Liver (tissue), 9 donors: ENCODE data around the gene TNFRSF11A. TPM values are rescaled to one million over a fixed set of nuclear protein-coding genes. Genes with fewer than 3 reads are reported as not detected.

Experiments
- DNase-seq: peaks from one replicate; pipeline ENCODE4 v3.0.0-alpha.2; 2017; ENCODE audit warnings: low spot score
- H3K27ac ChIP-seq, 2 donors: one replicate each; pipeline ENCODE4 v1.7.0; 2013; ENCODE audit warnings: inconsistent platforms in 2 of 2, low read length in 2 of 2, control low read depth in 1 of 2, low read depth in 1 of 2, mild to moderate bottlenecking in 1 of 2
- H3K27me3 ChIP-seq, 4 donors: one replicate each; pipeline versions ENCODE4 v1.6.1 to v1.7.0; 2013; ENCODE audit warnings: low read length in 3 of 4, inconsistent platforms in 1 of 4, mild to moderate bottlenecking in 1 of 4, moderate library complexity in 1 of 4; ENCODE audit not compliant: control insufficient read depth in 4 of 4, insufficient read depth in 4 of 4
- H3K36me3 ChIP-seq, 4 donors: one replicate each; pipeline versions ENCODE4 v1.6.1 to v1.7.0; 2013; ENCODE audit warnings: low read length in 3 of 4, mild to moderate bottlenecking in 3 of 4, low read depth in 1 of 4, moderate library complexity in 1 of 4; ENCODE audit not compliant: control insufficient read depth in 4 of 4, insufficient read depth in 3 of 4
- H3K4me1 ChIP-seq, 4 donors: one replicate each; pipeline versions ENCODE4 v1.6.1 to v1.7.0; 2013; ENCODE audit warnings: low read length in 3 of 4, mild to moderate bottlenecking in 3 of 4, moderate library complexity in 1 of 4; ENCODE audit not compliant: control insufficient read depth in 4 of 4, insufficient read depth in 4 of 4
- H3K4me3 ChIP-seq, 3 donors: one replicate each; pipeline versions ENCODE4 v1.6.1 to v1.7.0; 2013; ENCODE audit warnings: low read length in 3 of 3, control low read depth in 1 of 3, low read depth in 1 of 3, mild to moderate bottlenecking in 1 of 3
- H3K9ac ChIP-seq, 2 donors: one replicate each; pipeline ENCODE4 v1.7.0; 2013; ENCODE audit warnings: low read length in 2 of 2, mild to moderate bottlenecking in 2 of 2, moderate library complexity in 2 of 2, control low read depth in 1 of 2, low read depth in 1 of 2
- H3K9me3 ChIP-seq, 4 donors: one replicate each; pipeline versions ENCODE4 v1.6.1 to v1.7.0; 2013; ENCODE audit warnings: low read length in 3 of 4; ENCODE audit not compliant: control insufficient read depth in 4 of 4
- EGR1 ChIP-seq, 2 donors: IDR thresholded peaks; 2 replicates each; pipeline ENCODE4 v1.6.1; 2016 to 2018; ENCODE audit warnings: antibody characterized with exemption in 2 of 2, low read depth in 2 of 2
- FOXA1 ChIP-seq: IDR thresholded peaks from 2 replicates; pipeline ENCODE4 v1.6.1; 2016; ENCODE audit warnings: antibody characterized with exemption
- FOXA2 ChIP-seq: IDR thresholded peaks from 2 replicates; pipeline ENCODE4 v1.6.1; 2016; ENCODE audit warnings: antibody characterized with exemption
- GABPA ChIP-seq, 2 donors: IDR thresholded peaks in 1 of 2; conservative IDR thresholded peaks in 1 of 2; 2 replicates each; pipeline ENCODE4 v1.6.1; 2016; ENCODE audit warnings: antibody characterized with exemption in 2 of 2, mild to moderate bottlenecking in 1 of 2, moderate library complexity in 1 of 2
- HNF4A ChIP-seq, 2 donors: conservative IDR thresholded peaks; 2 replicates each; pipeline ENCODE4 v1.6.1; 2016; ENCODE audit warnings: antibody characterized with exemption in 2 of 2, mild to moderate bottlenecking in 2 of 2
- HNF4G ChIP-seq: IDR thresholded peaks from 2 replicates; pipeline ENCODE4 v1.6.1; 2016; ENCODE audit warnings: antibody characterized with exemption
- JUND ChIP-seq, 2 donors: IDR thresholded peaks; 2 replicates each; pipeline ENCODE4 v1.6.1; 2016; ENCODE audit warnings: antibody characterized with exemption in 2 of 2
- NR2F2 ChIP-seq: IDR thresholded peaks from 2 replicates; pipeline ENCODE4 v1.6.1; 2016; ENCODE audit warnings: antibody characterized with exemption
- RAD21 ChIP-seq, 2 donors: IDR thresholded peaks; 2 replicates each; pipeline ENCODE4 v1.6.1; 2016; ENCODE audit warnings: antibody characterized with exemption in 2 of 2, mild to moderate bottlenecking in 2 of 2
- RXRA ChIP-seq, 2 donors: IDR thresholded peaks; 2 replicates each; pipeline ENCODE4 v1.6.1; 2017 to 2018; ENCODE audit warnings: antibody characterized with exemption in 2 of 2, mild to moderate bottlenecking in 1 of 2
- SP1 ChIP-seq: IDR thresholded peaks from 2 replicates; pipeline ENCODE4 v1.6.1; 2018; ENCODE audit warnings: antibody characterized with exemption, mild to moderate bottlenecking
- TAF1 ChIP-seq: conservative IDR thresholded peaks from 2 replicates; pipeline ENCODE4 v1.6.1; 2016; ENCODE audit warnings: antibody characterized with exemption, mild to moderate bottlenecking
- YY1 ChIP-seq: IDR thresholded peaks from 2 replicates; pipeline ENCODE4 v1.6.1; 2016; ENCODE audit warnings: antibody characterized with exemption, mild to moderate bottlenecking
- WGBS: extraction: QIAGEN DNeasy Blood & Tissue Kit; methylation state at CpG from one replicate; pipeline ENCODE4 v1.1.7; 2013; 5-methylcytosine and 5-hydroxymethylcytosine counted together
- polyA plus RNA-seq, 2 donors: library from polyadenylated mRNA; stranded (reverse) in 1 of 2; unstranded in 1 of 2; fragments of 200-250 nt in 1 of 2; fragments of >200 nt in 1 of 2; fragmentation: Nextera tagmentation in 1 of 2; extraction: Ambion mirVana in 1 of 2; gene quantifications; one replicate each; pipeline versions ENCODE4 v1.2.1 to v1.2.3, GENCODE V29; 2013 to 2015
- total RNA-seq, 2 donors: library from RNA; depleted of rRNA; stranded (reverse); fragments of >200 nt; gene quantifications; one replicate each; pipeline ENCODE4 v1.2.3, GENCODE V29; 2014
- TF ChIP-seq, protein P1 (sequence below): IDR thresholded peaks from 2 replicates; pipeline ENCODE4 v1.6.1; 2016; ENCODE audit warnings: antibody characterized with exemption
- TF ChIP-seq, protein P2 (sequence below): IDR thresholded peaks from 2 replicates; pipeline ENCODE4 v1.6.1; 2016; ENCODE audit warnings: antibody characterized with exemption
- TF ChIP-seq, protein P3 (sequence below): fragments of 150-350 bp; IDR thresholded peaks from 2 replicates; pipeline ENCODE4 v1.5.1; 2017; ENCODE audit warnings: improper control_type of control experiment, low read depth, low read length; ENCODE audit not compliant: missing input control
- TF ChIP-seq, protein P4 (sequence below): IDR thresholded peaks from 2 replicates; pipeline ENCODE4 v1.6.1; 2016; ENCODE audit warnings: antibody characterized with exemption
- TF ChIP-seq, protein P5 (sequence below): IDR thresholded peaks from 2 replicates; pipeline ENCODE4 v1.6.1; 2016; ENCODE audit warnings: antibody characterized with exemption, mild to moderate bottlenecking
- donor health status: healthy.
- donor health status: healthy.
- donor health status: healthy.
- donor health status: healthy.
- donor health status: healthy.

Gene TNFRSF11A
- total and polyA plus RNA-seq, 4 donors: 0.32 to 1.8 (median 0.90) TPM

DNA sequence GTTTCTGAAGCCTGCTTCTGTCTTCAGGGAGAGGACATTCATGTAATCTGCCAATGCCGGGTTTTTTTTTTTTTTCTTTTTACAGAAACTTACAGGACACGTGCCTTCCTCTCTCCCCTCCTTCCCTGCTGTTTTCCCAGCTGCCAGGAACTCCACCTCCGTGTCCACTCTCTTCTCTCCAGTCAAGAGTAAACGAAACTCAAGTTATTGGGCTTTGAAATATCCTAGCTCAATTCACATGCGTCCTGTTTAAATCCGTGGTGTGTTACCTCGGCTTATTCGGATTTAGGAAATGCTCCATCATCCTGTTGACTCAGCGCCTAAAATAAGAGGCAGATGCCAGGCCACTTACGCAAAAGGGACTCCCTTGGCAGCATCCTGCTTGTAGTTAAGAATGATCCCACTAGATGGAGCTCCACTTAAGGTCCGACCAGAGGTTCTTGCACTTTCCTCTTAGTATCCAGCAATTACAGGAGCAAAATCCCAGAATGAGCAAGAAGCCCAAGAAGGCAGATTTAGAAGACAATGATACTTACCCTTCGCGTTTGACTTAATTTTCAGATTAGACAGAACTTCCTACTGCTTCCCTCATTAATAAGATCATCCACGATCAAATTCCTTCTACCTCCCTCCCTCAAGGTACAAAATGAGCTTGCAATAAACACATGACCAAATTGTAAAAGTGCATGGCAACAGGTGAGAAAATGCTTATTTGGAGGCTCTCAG, 100.5 kb downstream of the TNFRSF11A start:
- Histone ChIP-seq H3K9me3 (no peaks in the 10 kb centered on the region), H3K4me1 (peaks cover 0 to 10% (median 8%) of the 10 kb centered on the region in 4 donors), H3K27me3 (no peaks in the 10 kb centered on the region), H3K9ac (peak overlapping the region; percentile 46 to 86), H3K27ac (peak overlapping the region; percentile 76 to 91), H3K36me3 (no peaks in the 10 kb centered on the region), H3K4me3 (peak overlapping the region in 2 of 3 donors; percentile 30 to 51)
- TF ChIP-seq YY1: peak; percentile 87
- TF ChIP-seq, protein P1, sequence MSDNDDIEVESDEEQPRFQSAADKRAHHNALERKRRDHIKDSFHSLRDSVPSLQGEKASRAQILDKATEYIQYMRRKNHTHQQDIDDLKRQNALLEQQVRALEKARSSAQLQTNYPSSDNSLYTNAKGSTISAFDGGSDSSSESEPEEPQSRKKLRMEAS: peak; percentile 81
- TF ChIP-seq GABPA (IDR thresholded peaks at IDR 0.05 in 1 of 2, conservative IDR thresholded peaks at IDR 0.05 in 1 of 2): peak in 1 of 2 donors; percentile 42
- TF ChIP-seq, protein P2, sequence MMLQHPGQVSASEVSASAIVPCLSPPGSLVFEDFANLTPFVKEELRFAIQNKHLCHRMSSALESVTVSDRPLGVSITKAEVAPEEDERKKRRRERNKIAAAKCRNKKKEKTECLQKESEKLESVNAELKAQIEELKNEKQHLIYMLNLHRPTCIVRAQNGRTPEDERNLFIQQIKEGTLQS: peak; percentile 47
- TF ChIP-seq NR2F2: peak; percentile 53
- peak; percentile 79 for TF ChIP-seq FOXA1
- TF ChIP-seq, protein P3, sequence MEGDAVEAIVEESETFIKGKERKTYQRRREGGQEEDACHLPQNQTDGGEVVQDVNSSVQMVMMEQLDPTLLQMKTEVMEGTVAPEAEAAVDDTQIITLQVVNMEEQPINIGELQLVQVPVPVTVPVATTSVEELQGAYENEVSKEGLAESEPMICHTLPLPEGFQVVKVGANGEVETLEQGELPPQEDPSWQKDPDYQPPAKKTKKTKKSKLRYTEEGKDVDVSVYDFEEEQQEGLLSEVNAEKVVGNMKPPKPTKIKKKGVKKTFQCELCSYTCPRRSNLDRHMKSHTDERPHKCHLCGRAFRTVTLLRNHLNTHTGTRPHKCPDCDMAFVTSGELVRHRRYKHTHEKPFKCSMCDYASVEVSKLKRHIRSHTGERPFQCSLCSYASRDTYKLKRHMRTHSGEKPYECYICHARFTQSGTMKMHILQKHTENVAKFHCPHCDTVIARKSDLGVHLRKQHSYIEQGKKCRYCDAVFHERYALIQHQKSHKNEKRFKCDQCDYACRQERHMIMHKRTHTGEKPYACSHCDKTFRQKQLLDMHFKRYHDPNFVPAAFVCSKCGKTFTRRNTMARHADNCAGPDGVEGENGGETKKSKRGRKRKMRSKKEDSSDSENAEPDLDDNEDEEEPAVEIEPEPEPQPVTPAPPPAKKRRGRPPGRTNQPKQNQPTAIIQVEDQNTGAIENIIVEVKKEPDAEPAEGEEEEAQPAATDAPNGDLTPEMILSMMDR: peak; percentile 93
- TF ChIP-seq HNF4G: no peak
- TF ChIP-seq, protein P4, sequence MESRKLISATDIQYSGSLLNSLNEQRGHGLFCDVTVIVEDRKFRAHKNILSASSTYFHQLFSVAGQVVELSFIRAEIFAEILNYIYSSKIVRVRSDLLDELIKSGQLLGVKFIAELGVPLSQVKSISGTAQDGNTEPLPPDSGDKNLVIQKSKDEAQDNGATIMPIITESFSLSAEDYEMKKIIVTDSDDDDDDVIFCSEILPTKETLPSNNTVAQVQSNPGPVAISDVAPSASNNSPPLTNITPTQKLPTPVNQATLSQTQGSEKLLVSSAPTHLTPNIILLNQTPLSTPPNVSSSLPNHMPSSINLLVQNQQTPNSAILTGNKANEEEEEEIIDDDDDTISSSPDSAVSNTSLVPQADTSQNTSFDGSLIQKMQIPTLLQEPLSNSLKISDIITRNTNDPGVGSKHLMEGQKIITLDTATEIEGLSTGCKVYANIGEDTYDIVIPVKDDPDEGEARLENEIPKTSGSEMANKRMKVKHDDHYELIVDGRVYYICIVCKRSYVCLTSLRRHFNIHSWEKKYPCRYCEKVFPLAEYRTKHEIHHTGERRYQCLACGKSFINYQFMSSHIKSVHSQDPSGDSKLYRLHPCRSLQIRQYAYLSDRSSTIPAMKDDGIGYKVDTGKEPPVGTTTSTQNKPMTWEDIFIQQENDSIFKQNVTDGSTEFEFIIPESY: no peak
- peak in 1 of 2 donors; percentile 70 for TF ChIP-seq EGR1 (IDR thresholded peaks at IDR 0.05; ENCODE audit: low read depth in 2 of 2)
- TF ChIP-seq RXRA (IDR thresholded peaks at IDR 0.05): peak; percentile 78 to 79
- no peak for TF ChIP-seq TAF1
- peak; percentile 75 to 79 for TF ChIP-seq JUND (IDR thresholded peaks at IDR 0.05)
- TF ChIP-seq SP1: peak; percentile 58
- TF ChIP-seq FOXA2: peak; percentile 90
- TF ChIP-seq RAD21 (IDR thresholded peaks at IDR 0.05): peak; percentile 98 to 99
- TF ChIP-seq, protein P5, sequence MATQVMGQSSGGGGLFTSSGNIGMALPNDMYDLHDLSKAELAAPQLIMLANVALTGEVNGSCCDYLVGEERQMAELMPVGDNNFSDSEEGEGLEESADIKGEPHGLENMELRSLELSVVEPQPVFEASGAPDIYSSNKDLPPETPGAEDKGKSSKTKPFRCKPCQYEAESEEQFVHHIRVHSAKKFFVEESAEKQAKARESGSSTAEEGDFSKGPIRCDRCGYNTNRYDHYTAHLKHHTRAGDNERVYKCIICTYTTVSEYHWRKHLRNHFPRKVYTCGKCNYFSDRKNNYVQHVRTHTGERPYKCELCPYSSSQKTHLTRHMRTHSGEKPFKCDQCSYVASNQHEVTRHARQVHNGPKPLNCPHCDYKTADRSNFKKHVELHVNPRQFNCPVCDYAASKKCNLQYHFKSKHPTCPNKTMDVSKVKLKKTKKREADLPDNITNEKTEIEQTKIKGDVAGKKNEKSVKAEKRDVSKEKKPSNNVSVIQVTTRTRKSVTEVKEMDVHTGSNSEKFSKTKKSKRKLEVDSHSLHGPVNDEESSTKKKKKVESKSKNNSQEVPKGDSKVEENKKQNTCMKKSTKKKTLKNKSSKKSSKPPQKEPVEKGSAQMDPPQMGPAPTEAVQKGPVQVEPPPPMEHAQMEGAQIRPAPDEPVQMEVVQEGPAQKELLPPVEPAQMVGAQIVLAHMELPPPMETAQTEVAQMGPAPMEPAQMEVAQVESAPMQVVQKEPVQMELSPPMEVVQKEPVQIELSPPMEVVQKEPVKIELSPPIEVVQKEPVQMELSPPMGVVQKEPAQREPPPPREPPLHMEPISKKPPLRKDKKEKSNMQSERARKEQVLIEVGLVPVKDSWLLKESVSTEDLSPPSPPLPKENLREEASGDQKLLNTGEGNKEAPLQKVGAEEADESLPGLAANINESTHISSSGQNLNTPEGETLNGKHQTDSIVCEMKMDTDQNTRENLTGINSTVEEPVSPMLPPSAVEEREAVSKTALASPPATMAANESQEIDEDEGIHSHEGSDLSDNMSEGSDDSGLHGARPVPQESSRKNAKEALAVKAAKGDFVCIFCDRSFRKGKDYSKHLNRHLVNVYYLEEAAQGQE: peak; percentile 54
- peak; percentile 64 to 68 for TF ChIP-seq HNF4A (conservative IDR thresholded peaks at IDR 0.05)
- DNase-seq: peak; percentile 54
- 4% methylated on average over 14 of the region's 14 CpGs for WGBS
